Psoas muscle (tissue), 8 donors: ENCODE results near the gene STEAP3. TPM values are rescaled to one million over a fixed set of nuclear protein-coding genes. Genes with fewer than 3 reads are reported as not detected.

Experiments
- ATAC-seq, 4 donors: fragments of 200-7000 bp; cut with Tn5 transposase; one replicate each; pipeline ENCODE4 v1.9.1; 2020; ENCODE audit warnings: moderate library complexity in 3 of 4, mild to moderate bottlenecking in 2 of 4
- DNase-seq, 2 donors: peaks; one replicate each; pipeline ENCODE4 v3.0.0-alpha.2; 2020
- H3K27ac ChIP-seq: fragments of 200-600 bp; one replicate; pipeline ENCODE4 v1.8.0; 2022
- H3K27me3 ChIP-seq, 3 donors: fragments of 200-600 bp in 1 of 3; one replicate each; pipeline versions ENCODE4 v1.6.1 to v1.8.0; 2013 to 2022; ENCODE audit warnings: low read length in 2 of 3, mild to moderate bottlenecking in 2 of 3, moderate library complexity in 1 of 3; ENCODE audit not compliant: insufficient read depth in 3 of 3
- H3K36me3 ChIP-seq, 2 donors: fragments of 200-600 bp in 1 of 2; one replicate each; pipeline versions ENCODE4 v1.6.1 to v1.8.0; 2013 to 2022; ENCODE audit warnings: low read depth in 1 of 2, mild to moderate bottlenecking in 1 of 2, moderate library complexity in 1 of 2; ENCODE audit not compliant: insufficient read depth in 1 of 2
- H3K4me1 ChIP-seq: fragments of 200-600 bp; one replicate; pipeline ENCODE4 v1.8.0; 2022
- H3K4me3 ChIP-seq: fragments of 200-600 bp; one replicate; pipeline ENCODE4 v1.8.0; 2022; ENCODE audit warnings: mild to moderate bottlenecking
- H3K9me3 ChIP-seq: fragments of 200-600 bp; one replicate; pipeline ENCODE4 v1.8.0; 2022
- WGBS, 3 donors: extraction: QIAGEN DNeasy Blood & Tissue Kit; methylation state at CpG; one replicate each; pipeline versions ENCODE4 v1.1.6 to v1.1.7; 2013; 5-methylcytosine and 5-hydroxymethylcytosine counted together
- intact Hi-C, 2 donors: fragments of 100-400 bp; cut with DNase I; formaldehyde crosslinking; loops; one replicate each; pipeline versions ENCODE4 v1.11.0 to v1.14.2; 2022
- polyA plus RNA-seq, 3 donors: library from polyadenylated mRNA; stranded (reverse); fragments of 200-250 nt; gene quantifications; one replicate each; pipeline ENCODE4 v1.2.3, GENCODE V29; 2013
- total RNA-seq, 4 donors: library from RNA; stranded (reverse); fragmentation: NEBNext Ultra II Directional in 2 of 4; extraction: Animal tissue kit (Norgen Biotek cat#: 25700) in 2 of 4; gene quantifications; one replicate each; pipeline versions ENCODE4 v1.2.1 to v1.2.4, GENCODE V29; 2021 to 2023
- TF ChIP-seq, protein P1 (sequence below): fragments of 200-600 bp; IDR thresholded peaks from one replicate; pipeline ENCODE4 v1.8.0; 2022; ENCODE audit warnings: antibody characterized with exemption
- donor health status: healthy with polysubstance abuse.
- donor health status: DM: no; HTN: no; CAD: no; lungs with moderate emphysema.
- donor health status: Bipolar disorder and iron deficiency.
- donor health status: healthy.
- donor health status: DM: yes; HTN: yes; CAD: no.
- donor health status: DM: no; HTN: no; CAD: no.
- donor health status: DM: no; HTN: no; CAD: no.
- donor health status: DM: yes; HTN: yes; CAD: no.

Gene STEAP3
- total and polyA plus RNA-seq, 7 donors: 8.6 to 47.4 (median 15.7) TPM

DNA sequence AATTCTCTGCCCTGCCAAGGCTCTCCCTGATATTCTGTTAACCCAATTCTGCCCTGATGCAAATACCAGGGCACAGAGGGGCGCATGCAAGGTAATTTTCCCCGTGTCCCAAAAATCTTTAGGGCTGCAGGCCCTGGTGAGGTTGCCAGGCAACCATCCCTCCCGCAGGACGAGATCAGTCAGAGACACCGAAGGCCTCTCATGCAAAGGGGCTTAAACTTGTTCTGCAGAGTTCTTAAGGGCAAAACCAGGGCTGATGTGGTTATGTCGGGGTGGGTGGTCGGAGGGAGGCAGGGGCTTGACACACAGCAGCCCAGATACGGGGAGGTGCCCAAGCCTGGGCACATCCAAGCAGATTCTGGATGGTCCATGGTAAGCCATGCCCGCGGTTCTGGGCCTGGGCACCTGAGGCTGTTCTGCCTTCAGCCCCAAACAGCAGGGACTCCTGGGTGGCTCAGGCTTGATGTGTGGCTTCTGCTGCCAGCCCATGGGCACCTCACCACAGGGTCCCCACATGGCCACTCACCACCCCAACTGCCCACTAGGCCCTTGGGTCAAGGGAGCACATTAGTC lies 27.2 kb downstream of the STEAP3 start:
- no peak overlapping the region for H3K27ac ChIP-seq
- TF ChIP-seq, protein P1, sequence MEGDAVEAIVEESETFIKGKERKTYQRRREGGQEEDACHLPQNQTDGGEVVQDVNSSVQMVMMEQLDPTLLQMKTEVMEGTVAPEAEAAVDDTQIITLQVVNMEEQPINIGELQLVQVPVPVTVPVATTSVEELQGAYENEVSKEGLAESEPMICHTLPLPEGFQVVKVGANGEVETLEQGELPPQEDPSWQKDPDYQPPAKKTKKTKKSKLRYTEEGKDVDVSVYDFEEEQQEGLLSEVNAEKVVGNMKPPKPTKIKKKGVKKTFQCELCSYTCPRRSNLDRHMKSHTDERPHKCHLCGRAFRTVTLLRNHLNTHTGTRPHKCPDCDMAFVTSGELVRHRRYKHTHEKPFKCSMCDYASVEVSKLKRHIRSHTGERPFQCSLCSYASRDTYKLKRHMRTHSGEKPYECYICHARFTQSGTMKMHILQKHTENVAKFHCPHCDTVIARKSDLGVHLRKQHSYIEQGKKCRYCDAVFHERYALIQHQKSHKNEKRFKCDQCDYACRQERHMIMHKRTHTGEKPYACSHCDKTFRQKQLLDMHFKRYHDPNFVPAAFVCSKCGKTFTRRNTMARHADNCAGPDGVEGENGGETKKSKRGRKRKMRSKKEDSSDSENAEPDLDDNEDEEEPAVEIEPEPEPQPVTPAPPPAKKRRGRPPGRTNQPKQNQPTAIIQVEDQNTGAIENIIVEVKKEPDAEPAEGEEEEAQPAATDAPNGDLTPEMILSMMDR: no peak
- DNase-seq (no peak), ATAC-seq (no peak)
- 81 to 89% (median 86%) methylated on average over 10 of the region's 10 CpGs for WGBS, 3 donors
- no peaks in the 10 kb centered on the region for H3K27me3 ChIP-seq
- H3K4me1 ChIP-seq: peaks cover 22% of the 10 kb centered on the region
- H3K9me3 ChIP-seq: no peaks in the 10 kb centered on the region
- H3K36me3 ChIP-seq: peaks cover 0 to 86% of the 10 kb centered on the region in 2 donors
- H3K4me3 ChIP-seq: no peak overlapping the region
- intact Hi-C loops: no loop called here

DNA sequence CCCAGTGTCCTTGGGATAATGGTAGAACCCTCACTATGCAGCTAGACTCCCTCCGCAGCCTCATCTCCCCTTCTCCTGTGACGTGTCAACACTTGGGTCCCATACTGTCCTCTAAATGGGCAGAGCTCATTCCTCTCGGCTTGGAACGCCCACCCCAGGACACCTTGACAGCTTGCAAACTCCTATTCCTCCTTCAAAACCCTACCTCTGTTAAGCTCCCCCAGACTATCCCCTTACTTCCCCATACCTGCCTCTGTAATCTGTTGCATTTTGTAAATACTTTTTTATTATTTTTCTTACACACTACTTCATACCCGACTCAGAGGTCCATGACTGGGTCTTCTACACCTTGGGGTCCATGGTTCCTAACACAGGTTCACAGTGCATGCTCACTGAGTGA lies 28.0 kb downstream of the STEAP3 start:
- no peaks in the 10 kb centered on the region for H3K9me3 ChIP-seq
- intact Hi-C loops: no loop called here
- H3K27ac ChIP-seq: peak overlapping the region; percentile 81
- peaks cover 22% of the 10 kb centered on the region for H3K4me1 ChIP-seq
- no peaks in the 10 kb centered on the region for H3K27me3 ChIP-seq
- DNase-seq: no peak
- 92 to 96% (median 95%) methylated on average over 5 of the region's 5 CpGs for WGBS, 3 donors
- no peak for ATAC-seq
- peaks cover 1 to 86% of the 10 kb centered on the region in 2 donors for H3K36me3 ChIP-seq
- H3K4me3 ChIP-seq: no peak overlapping the region
- TF ChIP-seq, protein P1: no peak

DNA sequence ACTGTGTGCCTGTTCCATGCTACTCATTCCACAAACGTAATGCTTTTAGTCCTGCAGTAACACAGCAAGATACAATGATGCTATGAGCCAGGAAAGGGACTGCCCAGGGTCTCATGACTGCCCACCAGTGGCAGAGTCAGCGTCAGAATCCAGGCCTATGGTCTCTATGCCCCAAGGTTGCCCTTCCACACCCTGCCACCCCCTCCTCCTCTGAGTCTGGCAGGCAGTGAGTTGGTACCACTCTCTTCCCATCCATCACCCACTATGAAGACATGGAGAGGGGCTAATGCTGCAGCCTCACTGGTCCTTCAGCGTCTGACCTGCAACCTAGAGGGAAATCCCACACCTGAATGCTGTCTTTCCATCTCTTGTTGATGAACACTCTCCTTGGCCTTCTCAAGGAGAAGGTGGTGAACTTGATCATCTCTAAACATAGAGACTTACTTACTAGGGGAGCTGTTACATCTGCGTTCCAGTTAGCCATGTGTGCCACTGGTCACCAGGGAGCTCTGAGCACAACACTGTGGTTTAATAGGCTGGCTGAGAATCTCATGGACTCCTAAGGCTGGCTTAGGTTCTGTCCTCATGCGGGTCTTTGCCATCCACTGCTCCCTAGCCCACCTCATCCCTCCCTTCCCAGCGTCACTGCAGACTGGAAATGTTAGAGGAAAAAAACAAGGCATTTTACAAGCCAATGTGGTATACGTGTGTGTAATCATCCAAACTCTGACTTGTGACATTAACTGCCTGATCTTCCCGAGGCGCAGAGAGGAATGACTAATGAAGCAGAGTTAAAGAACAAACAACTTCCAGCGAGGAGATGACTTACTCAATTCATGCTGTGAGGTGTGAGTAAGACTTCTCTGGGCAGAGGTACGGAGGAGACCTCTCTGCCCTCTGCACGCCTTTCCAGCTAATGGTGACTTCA lies 28.8 kb downstream of the STEAP3 start:
- peaks cover 22% of the 10 kb centered on the region for H3K4me1 ChIP-seq
- DNase-seq (no peak), ATAC-seq (peak; percentile 81 to 91 (median 86))
- H3K27me3 ChIP-seq: no peaks in the 10 kb centered on the region
- TF ChIP-seq, protein P1: no peak
- peak overlapping the region; percentile 81 for H3K27ac ChIP-seq
- H3K9me3 ChIP-seq: no peaks in the 10 kb centered on the region
- no peak overlapping the region for H3K4me3 ChIP-seq
- H3K36me3 ChIP-seq: peaks cover 2 to 86% of the 10 kb centered on the region in 2 donors
- WGBS, 3 donors: 58 to 73% (median 64%) methylated on average over 12 of the region's 12 CpGs
- intact Hi-C loops: no loop called here

DNA sequence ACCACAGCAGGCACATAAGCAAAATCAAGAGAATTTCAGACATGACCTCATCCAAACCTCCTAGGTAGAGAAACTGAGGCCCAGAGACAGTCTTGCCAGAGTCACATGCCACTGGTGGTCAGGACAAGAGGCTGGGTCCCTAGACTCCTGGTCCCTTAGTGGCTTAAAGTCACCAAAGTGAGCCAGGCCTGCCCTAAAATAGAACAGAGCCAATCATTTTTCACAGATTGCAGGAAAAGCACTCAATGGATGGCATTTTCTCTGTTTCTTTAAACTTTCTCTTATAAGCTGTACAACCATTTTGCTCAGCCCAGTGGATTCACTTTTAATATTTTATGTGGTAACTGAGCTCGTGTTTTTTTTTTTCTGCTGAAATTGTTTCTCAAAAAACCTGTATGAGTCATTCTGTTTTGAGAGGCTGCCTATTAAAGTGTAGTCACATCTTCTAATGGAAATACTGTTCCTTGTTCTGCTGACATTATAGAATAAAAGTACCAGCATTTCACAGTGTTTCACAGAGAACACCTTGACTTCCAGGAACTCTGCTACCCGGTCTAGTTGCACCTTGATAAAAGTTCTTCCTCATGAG lies 29.6 kb downstream of the STEAP3 start:
- Histone ChIP-seq H3K27ac (peak overlapping the region; percentile 81), H3K27me3 (no peaks in the 10 kb centered on the region), H3K4me3 (no peak overlapping the region), H3K36me3 (peaks cover 2 to 84% of the 10 kb centered on the region in 2 donors), H3K9me3 (no peaks in the 10 kb centered on the region), H3K4me1 (peaks cover 27% of the 10 kb centered on the region)
- WGBS, 3 donors: 43 to 77% (median 57%) methylated on average over 2 of the region's 2 CpGs
- intact Hi-C loops: no loop called here
- TF ChIP-seq, protein P1: no peak
- ATAC-seq (peak in 3 of 4 donors; percentile 12 to 26 (median 19)), DNase-seq (no peak)
